HS-27A (cell line): Measurements from ENCODE around the gene PPP6R3.
"Not testable (repeated sequence)": the region's sequence is repeated elsewhere in the genome, so short reads cannot be mapped to it uniquely, and the experiment has no call there.

ENCODE experiments used
- DNase-seq: peaks from one replicate; pipeline ENCODE4 v3.0.0-alpha.2; 2012; ENCODE audit warnings: low read depth, missing footprints

The PPP6R3 gene

DNA sequence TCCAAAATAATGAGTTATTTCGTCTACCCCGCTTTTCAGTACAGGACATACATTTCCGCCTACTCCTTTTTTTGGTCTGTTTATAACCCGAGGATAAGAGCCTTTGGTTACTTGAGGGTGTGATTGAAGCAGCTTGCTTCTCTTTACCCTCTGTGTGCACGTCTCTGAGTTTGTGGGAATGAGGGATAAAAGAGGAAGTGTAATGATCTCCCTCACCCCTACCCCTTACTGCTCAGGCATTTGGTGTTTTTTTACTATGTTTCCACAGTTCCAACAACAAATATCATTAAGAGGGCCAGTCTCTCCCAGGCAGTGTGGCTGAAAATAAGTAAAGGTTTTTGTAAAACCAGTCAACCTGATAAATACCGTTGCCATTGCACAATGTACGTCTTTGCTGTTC lies 140.6 kb downstream of the PPP6R3 start:
- no peak for DNase-seq

GRCh38 chr11:68609761-68610160 lies 149.2 kb downstream of the PPP6R3 start:
- DNase-seq = no peak

- no peak for DNase-seq
Measured at GRCh38 chr11:68610452-68611116, 150.0 kb downstream of the PPP6R3 start.

DNA sequence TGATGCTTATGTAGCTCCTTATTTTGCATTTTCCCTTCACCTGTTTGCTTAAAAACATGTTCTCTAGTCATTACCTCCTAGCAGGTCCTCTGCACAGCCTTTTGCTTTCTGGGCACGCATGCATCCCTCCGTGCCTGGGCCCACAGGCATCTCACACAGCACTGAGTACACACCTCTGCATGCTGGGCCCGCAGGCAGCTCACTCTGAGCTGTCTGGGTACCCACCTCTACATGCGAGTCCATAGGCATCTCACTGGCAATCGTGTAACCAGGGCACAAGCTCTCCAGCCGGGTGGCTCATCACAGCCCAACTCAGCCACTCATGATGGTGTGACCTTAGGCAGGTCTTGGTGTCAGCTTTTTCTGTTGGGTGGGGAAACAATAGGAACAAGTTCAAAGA lies 155.1 kb downstream of the PPP6R3 start:
- no peak for DNase-seq

- DNase-seq = no peak
Measured at GRCh38 chr11:68617925-68618809, 157.6 kb downstream of the PPP6R3 start.

- DNase-seq = no peak
Measured at GRCh38 chr11:68621826-68622225, 161.3 kb downstream of the PPP6R3 start.

- DNase-seq = not testable (repeated sequence)
Measured at GRCh38 chr11:68623706-68624105, 163.2 kb downstream of the PPP6R3 start.

DNA sequence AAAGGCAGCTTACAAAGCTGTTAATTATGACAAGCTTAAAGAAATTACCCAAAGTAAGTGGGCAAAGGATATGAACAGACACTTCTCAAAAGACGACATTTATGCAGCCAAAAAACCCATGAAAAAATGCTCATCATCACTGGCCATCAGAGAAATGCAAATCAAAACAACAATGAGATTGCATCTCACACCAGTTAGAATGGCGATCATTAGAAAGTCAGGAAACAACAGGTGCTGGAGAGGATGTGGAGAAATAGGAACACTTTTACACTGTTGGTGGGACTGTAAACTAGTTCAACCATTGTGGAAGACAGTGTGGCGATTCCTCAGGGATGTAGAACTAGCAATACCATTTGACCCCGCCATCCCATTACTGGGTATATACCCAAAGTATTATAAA lies 164.5 kb downstream of the PPP6R3 start:
- DNase-seq = not testable (repeated sequence)

GRCh38 chr11:68626236-68626635 lies 165.7 kb downstream of the PPP6R3 start:
- DNase-seq = not testable (repeated sequence)

- not testable (repeated sequence) for DNase-seq
Measured at GRCh38 chr11:68628837-68629236, 168.3 kb downstream of the PPP6R3 start.

DNA sequence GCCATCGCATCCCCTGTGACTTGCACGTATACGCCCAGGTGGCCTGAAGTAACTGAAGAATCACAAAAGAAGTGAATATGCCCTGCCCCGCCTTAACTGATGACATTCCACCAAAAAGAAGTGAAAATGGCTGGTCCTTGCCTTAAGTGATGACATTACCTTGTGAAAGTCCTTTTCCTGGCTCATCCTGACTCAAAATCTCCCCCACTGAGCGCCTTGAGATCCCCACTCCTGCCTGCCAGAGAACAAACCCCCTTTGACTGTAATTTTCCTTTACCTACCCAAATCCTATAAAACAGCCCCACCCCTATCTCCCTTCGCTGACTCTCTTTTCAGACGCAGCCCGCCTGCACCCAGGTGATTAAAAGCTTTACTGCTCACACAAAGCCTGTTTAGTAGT lies 171.8 kb downstream of the PPP6R3 start:
- not testable (repeated sequence) for DNase-seq

- peak; percentile 11 for DNase-seq
Measured at GRCh38 chr11:68632802-68633201, 172.2 kb downstream of the PPP6R3 start.

- not testable (repeated sequence) for DNase-seq
Measured at GRCh38 chr11:68634606-68635005, 174.1 kb downstream of the PPP6R3 start.

DNA sequence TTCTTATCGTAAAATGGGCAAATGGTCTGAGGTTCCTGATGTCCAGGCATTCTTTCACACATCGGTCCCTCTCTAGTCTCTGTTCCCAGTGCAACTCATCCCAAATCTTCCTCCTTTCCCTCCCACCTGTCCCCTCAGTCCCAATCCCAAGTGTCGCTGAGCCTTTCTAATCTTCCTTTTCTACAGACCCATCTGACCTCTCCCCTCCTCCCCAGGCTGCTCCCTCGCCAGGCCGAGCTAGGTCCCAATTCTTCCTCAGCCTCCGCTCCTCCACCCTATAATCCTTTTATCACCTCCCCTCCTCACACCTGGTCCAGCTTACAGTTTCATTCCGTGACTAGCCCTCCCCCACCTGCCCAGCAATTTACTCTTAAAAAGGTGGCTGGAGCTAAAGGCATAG lies 174.6 kb downstream of the PPP6R3 start:
- not testable (repeated sequence) for DNase-seq

DNA sequence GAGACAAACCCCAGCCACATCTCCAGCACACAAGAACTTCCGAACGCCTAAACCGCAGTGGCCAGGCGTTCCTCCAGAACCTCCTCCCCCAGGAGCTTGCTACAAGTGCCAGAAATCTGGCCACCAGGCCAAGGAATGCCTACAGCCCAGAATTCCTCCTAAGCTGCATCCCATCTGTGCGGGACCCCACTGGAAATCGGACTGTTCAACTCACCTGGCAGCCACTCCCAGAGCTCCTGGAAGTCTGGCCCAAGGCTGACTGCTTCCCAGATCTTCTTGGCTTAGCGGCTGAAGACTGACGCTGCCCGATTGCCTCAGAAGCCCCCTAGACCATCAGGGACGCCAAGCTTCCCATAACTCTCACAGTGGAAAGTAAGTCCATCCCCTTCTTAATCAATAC lies 175.3 kb downstream of the PPP6R3 start:
- not testable (repeated sequence) for DNase-seq

DNA sequence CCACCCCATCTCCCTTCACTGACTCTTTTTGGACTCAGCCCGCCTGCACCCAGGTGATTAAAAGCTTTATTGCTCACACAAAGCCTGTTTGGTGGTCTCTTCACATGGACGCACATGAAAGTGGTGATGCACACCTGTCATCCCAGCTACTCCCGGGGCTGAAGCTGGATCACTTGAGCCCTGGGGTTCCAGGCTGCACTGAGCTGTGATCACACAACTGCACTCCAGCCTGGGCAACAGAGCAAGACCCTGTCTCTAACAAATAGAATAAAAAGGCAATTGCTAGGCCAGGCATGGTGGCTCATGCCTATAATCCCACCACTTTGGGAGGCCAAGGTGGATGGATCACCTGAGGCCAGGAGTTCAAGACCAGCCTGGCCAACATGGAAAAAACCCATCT lies 178.8 kb downstream of the PPP6R3 start:
- not testable (repeated sequence) for DNase-seq

- no peak for DNase-seq
Measured at GRCh38 chr11:68641880-68642279, 181.3 kb downstream of the PPP6R3 start.

DNA sequence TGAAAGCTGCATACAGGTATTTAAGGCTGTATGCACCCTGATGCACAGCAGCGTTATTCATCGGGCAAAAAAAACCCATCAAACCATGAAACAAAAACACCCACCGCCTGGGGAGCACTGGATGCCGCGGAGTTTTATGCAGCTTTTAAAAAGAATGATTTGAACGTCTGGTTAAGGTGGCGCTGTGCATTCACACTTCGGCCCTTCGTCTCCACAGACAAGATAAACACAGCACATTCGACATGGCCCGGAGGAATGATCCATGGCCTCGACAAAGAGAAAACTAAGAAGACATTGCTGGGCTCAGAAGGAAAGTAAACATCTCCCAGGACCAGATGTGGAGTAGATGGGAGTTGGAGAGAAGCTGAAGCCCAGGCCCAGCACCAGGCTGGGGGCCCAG lies 183.0 kb downstream of the PPP6R3 start:
- DNase-seq = no peak

GRCh38 chr11:68646832-68647231 lies 186.3 kb downstream of the PPP6R3 start:
- DNase-seq = no peak

DNA sequence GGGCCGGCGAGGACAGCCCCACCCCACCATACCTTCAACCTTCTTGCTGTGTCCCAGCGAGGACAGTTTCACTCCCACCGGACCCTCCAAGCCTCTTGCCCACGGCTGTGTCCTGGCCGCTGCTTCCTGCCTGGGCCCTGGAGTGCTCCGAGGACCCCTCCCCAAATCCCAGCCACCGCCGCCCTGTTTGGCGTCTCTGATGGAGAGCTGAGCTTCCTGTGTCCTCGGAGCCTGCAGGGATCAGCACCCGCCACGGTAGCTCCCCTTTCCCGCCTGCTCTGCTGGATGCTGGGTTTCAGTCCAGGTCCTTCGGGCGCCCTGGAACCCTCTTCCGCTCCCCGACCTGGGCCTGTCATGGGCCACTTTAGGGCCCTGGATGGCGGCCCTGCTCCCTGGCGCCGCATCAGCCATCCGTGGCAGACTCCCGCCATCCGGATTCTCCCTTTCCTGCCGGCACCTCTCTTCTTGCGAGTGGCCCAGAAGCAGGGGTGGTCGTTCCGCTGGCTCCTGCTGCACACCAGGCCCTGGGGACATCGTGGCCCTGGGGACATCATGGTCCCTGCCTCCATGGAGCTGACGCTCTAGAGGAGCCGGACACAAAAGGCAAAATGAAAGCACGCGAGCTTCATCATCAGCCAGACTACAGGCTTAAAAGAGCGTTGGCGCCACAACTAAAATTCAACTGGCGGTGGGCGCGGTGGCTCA lies 189.5 kb downstream of the PPP6R3 start:
- DNase-seq = no peak

DNA sequence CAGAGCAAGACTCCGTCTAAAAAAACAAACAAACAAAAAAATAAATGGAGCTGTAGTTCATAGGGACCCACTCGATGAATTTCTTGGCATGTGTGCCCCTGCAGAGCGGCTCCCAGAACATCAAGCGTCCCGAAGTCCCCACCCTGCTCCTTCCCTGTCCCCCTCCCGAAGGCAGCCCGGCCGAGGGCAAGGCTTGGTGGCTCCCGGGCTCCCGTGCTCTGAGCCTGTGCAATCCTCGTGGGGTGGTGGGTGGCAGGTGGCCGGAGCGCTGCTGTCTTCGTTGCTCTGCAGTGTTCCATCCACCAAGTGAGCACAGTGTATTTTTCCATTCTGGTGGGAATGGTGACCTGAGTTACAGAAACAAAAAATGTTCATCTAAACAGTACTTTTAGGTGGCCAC lies 190.2 kb downstream of the PPP6R3 start:
- DNase-seq = no peak

DNA sequence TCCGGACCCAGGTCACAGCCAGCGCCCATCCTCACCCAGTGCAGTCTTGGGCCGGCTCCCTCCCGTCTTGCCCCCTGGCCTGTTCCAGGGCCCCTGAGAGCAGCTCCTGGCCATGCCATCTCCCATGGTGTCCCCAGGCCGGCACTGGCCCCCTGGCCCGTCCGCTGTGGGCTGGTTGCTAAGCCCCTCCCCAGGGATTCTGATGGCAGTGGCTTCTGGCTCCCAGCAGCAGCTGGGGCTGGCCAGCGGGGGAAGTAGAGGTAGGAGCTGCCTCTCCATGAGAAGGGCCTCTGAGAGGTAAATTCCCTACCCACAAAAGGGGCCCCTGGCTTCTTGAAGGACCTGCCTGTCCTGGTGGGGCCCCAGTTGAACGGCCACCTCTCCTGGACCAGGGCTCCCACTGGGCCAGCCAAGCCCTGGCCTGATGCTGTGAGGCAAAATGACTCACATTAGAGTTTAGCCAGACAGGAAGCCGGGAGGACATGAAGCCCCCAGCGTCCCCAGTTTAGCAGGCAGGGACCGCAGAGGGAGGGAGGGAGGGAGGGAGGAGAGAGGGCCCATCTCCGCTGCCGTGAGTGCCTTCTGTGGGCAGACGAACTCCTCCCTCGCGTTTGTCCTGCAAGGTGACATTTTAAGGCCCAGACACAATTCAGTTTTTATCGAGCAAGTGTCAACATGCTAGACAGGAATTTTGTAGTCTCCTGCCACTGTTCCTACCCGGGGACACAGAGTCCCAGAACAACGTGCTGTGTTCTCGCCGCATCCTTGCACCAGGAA lies 190.8 kb downstream of the PPP6R3 start:
- no peak for DNase-seq
